WTC11 (cell line): ENCODE measurements around the gene RNF113B. TPM values are rescaled to one million over a fixed set of nuclear protein-coding genes. Genes with fewer than 3 reads are reported as not detected.

ENCODE experiments used
- ATAC-seq: fragments of 200-7000 bp; cut with Tn5 transposase; 2 replicates; pipeline ENCODE4 v1.10.0; 2021; ENCODE audit warnings: mild to moderate bottlenecking, moderate library complexity
- CTCF ChIA-PET: fragments of 300-600 bp; sonication (Branson Sonifier 250); formaldehyde crosslinking; loops from one replicate; lab custom pipeline; 2021; ENCODE audit warnings: antibody characterized with exemption; lab: Charles Lee
- POLR2A ChIA-PET: fragments of 350-600 bp; sonication (Branson Sonifier 250); formaldehyde crosslinking; loops from one replicate; lab custom pipeline; 2021; ENCODE audit warnings: antibody characterized with exemption; lab: Charles Lee
- DNase-seq: peaks from one replicate; pipeline ENCODE4 v3.0.0; 2021; ENCODE audit warnings: low spot score
- H3K27ac Mint-ChIP-seq: 2 replicates; pipeline ENCODE4 v1.8.0; 2021; ENCODE audit warnings: mixed read lengths
- H3K27me3 Mint-ChIP-seq: 2 replicates; pipeline ENCODE4 v1.8.0; 2021; ENCODE audit warnings: low read depth, mild to moderate bottlenecking, moderate library complexity, mixed read lengths
- H3K36me3 Mint-ChIP-seq: 2 replicates; pipeline ENCODE4 v1.8.0; 2021; ENCODE audit warnings: mixed read lengths
- H3K4me1 Mint-ChIP-seq: 2 replicates; pipeline ENCODE4 v1.8.0; 2022; ENCODE audit warnings: mixed read lengths
- H3K4me3 Mint-ChIP-seq: 2 replicates; pipeline ENCODE4 v1.8.0; 2021; ENCODE audit warnings: mild to moderate bottlenecking, moderate library complexity, mixed read lengths
- H3K9me3 Mint-ChIP-seq: 2 replicates; pipeline ENCODE4 v1.8.0; 2021; ENCODE audit warnings: mixed read lengths
- ATF2 ChIP-seq: sonication (generic); formaldehyde crosslinking; IDR thresholded peaks from 2 replicates; pipeline ENCODE4 v1.8.1; 2022; ENCODE audit warnings: low read depth, missing genetic modification reagents, borderline replicate concordance
- CREM ChIP-seq: sonication (generic); formaldehyde crosslinking; IDR thresholded peaks from 2 replicates; pipeline ENCODE4 v1.8.1; 2022; ENCODE audit warnings: mild to moderate bottlenecking, missing genetic modification reagents, moderate library complexity
- CTCF ChIP-seq: fragments of 200-600 bp; IDR thresholded peaks from 2 replicates; pipeline ENCODE4 v1.8.0; 2022; ENCODE audit warnings: antibody characterized with exemption
- E2F5 ChIP-seq: sonication (generic); formaldehyde crosslinking; IDR thresholded peaks from 2 replicates; pipeline ENCODE4 v1.8.1; 2022; ENCODE audit warnings: mild to moderate bottlenecking, moderate library complexity, missing genetic modification reagents
- EMX1 ChIP-seq: fragments of 250-450 bp; sonication (Bioruptor Pico); IDR thresholded peaks from 2 replicates; pipeline ENCODE4 v1.8.0; 2021; ENCODE audit warnings: mild to moderate bottlenecking
- FOXJ3 ChIP-seq: sonication (generic); formaldehyde crosslinking; IDR thresholded peaks from 2 replicates; pipeline ENCODE4 v1.9.0; 2021; ENCODE audit warnings: missing genetic modification reagents, mild to moderate bottlenecking, borderline replicate concordance
- FOXP1 ChIP-seq: sonication (generic); formaldehyde crosslinking; IDR thresholded peaks from 2 replicates; pipeline ENCODE4 v1.8.0; 2022; ENCODE audit warnings: missing genetic modification reagents, mild to moderate bottlenecking, moderate library complexity, borderline replicate concordance
- GABPB1 ChIP-seq: sonication (generic); formaldehyde crosslinking; IDR thresholded peaks from 2 replicates; pipeline ENCODE4 v1.8.1; 2023; ENCODE audit warnings: mild to moderate bottlenecking, missing genetic modification reagents
- IRF2 ChIP-seq: sonication (generic); formaldehyde crosslinking; IDR thresholded peaks from 2 replicates; pipeline ENCODE4 v1.8.0; 2022; ENCODE audit warnings: low read depth, missing genetic modification reagents, borderline replicate concordance
- JUN ChIP-seq: sonication (generic); formaldehyde crosslinking; IDR thresholded peaks from 2 replicates; pipeline ENCODE4 v1.8.0; 2023; ENCODE audit warnings: mild to moderate bottlenecking, missing genetic modification reagents
- PRRX2 ChIP-seq: fragments of 250-450 bp; sonication (Bioruptor Pico); IDR thresholded peaks from 2 replicates; pipeline ENCODE4 v1.8.0; 2021; ENCODE audit warnings: mild to moderate bottlenecking
- RELA ChIP-seq: sonication (generic); formaldehyde crosslinking; IDR thresholded peaks from 2 replicates; pipeline ENCODE4 v1.8.1; 2022; ENCODE audit warnings: missing genetic modification reagents, mild to moderate bottlenecking, borderline replicate concordance
- TCF7 ChIP-seq: sonication (generic); formaldehyde crosslinking; IDR thresholded peaks from 2 replicates; pipeline ENCODE4 v1.8.0; 2022; ENCODE audit warnings: mild to moderate bottlenecking, low read depth, missing genetic modification reagents, moderate library complexity
- TEAD1 ChIP-seq: sonication (generic); formaldehyde crosslinking; IDR thresholded peaks from 2 replicates; pipeline ENCODE4 v1.8.0; 2022; ENCODE audit warnings: mild to moderate bottlenecking, missing genetic modification reagents
- ZNF121 ChIP-seq: sonication (generic); formaldehyde crosslinking; IDR thresholded peaks from 2 replicates; pipeline ENCODE4 v1.8.0; 2023; ENCODE audit warnings: missing genetic modification reagents
- ZNF263 ChIP-seq: sonication (generic); formaldehyde crosslinking; IDR thresholded peaks from 2 replicates; pipeline ENCODE4 v1.8.1; 2022; ENCODE audit warnings: low read depth, mild to moderate bottlenecking, moderate library complexity, missing genetic modification reagents
- total RNA-seq: library from RNA; stranded (reverse); gene quantifications from 3 replicates; pipeline ENCODE4 v1.2.3, GENCODE V29; 2021
- TF ChIP-seq, protein P1 (sequence below): sonication (generic); formaldehyde crosslinking; IDR thresholded peaks from 2 replicates; pipeline ENCODE4 v1.8.1; 2023; ENCODE audit warnings: mild to moderate bottlenecking, missing genetic modification reagents, moderate library complexity
- TF ChIP-seq, protein P2 (sequence below): sonication (generic); formaldehyde crosslinking; IDR thresholded peaks from 2 replicates; pipeline ENCODE4 v1.8.0; 2022; ENCODE audit warnings: mild to moderate bottlenecking, missing genetic modification reagents
- TF ChIP-seq, protein P3 (sequence below): sonication (generic); formaldehyde crosslinking; IDR thresholded peaks from 2 replicates; pipeline ENCODE4 v1.8.1; 2023; ENCODE audit warnings: mild to moderate bottlenecking, missing genetic modification reagents, moderate library complexity
- TF ChIP-seq, protein P4 (sequence below): sonication (generic); formaldehyde crosslinking; IDR thresholded peaks from 2 replicates; pipeline ENCODE4 v1.8.0; 2022; ENCODE audit warnings: missing genetic modification reagents

RNF113B gene
- total RNA-seq, 1 experiment from 2014 or later = not detected

DNA sequence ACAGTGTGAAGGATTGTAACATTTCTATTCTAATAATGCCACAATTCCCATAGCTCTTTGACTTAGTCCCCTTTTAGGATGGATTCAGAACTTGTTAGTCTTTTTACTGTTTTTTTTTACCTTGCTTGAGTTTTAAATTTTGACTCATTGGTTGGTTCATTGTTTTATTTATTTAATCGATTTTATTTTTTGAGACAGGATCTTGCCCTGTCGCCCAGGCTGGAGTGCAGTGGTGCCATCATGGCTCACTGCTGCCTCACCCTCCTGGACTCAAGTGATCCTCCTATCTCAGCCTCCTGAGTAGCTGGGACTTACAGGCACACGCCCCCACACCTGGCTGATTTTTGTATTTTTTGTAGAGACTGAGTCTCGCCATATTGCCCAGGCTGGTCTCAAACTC is 5.1 kb upstream of the RNF113B start:
- TF ChIP-seq, protein P1, sequence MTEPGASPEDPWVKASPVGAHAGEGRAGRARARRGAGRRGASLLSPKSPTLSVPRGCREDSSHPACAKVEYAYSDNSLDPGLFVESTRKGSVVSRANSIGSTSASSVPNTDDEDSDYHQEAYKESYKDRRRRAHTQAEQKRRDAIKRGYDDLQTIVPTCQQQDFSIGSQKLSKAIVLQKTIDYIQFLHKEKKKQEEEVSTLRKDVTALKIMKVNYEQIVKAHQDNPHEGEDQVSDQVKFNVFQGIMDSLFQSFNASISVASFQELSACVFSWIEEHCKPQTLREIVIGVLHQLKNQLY (CRISPR knock-in tag) = no peak
- TF ChIP-seq RELA (CRISPR knock-in tag) (no peak), ZNF121 (0 out of 2 replicates have a peak, but pooled peaks have one; percentile 19), PRRX2 (CRISPR knock-in tag) (no peak)
- TF ChIP-seq, protein P2, sequence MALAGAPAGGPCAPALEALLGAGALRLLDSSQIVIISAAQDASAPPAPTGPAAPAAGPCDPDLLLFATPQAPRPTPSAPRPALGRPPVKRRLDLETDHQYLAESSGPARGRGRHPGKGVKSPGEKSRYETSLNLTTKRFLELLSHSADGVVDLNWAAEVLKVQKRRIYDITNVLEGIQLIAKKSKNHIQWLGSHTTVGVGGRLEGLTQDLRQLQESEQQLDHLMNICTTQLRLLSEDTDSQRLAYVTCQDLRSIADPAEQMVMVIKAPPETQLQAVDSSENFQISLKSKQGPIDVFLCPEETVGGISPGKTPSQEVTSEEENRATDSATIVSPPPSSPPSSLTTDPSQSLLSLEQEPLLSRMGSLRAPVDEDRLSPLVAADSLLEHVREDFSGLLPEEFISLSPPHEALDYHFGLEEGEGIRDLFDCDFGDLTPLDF (CRISPR knock-in tag) = no peak
- TF ChIP-seq, protein P3, sequence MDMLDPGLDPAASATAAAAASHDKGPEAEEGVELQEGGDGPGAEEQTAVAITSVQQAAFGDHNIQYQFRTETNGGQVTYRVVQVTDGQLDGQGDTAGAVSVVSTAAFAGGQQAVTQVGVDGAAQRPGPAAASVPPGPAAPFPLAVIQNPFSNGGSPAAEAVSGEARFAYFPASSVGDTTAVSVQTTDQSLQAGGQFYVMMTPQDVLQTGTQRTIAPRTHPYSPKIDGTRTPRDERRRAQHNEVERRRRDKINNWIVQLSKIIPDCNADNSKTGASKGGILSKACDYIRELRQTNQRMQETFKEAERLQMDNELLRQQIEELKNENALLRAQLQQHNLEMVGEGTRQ (CRISPR knock-in tag) = no peak
- TF ChIP-seq, all 79 proteins: peak for 1
- H3K4me3 Mint-ChIP-seq = no peak overlapping the region
- peaks cover 44% of the 10 kb centered on the region for H3K4me1 Mint-ChIP-seq
- ChIA-PET CTCF (no interaction called here), POLR2A (no interaction called here)
- H3K27me3 Mint-ChIP-seq = no peaks in the 10 kb centered on the region
- peaks cover 8% of the 10 kb centered on the region; the same call in 1 of the 2 replicates for H3K9me3 Mint-ChIP-seq
- H3K36me3 Mint-ChIP-seq = peaks cover 6% of the 10 kb centered on the region
- H3K27ac Mint-ChIP-seq = no peak overlapping the region
- ATAC-seq = no peak
- no peak for DNase-seq

GRCh38 chr13:98181111-98181815 is 4.2 kb upstream of the RNF113B start:
- TF ChIP-seq JUN (CRISPR knock-in tag) = no peak
- no peak for TF ChIP-seq ATF2
- TF ChIP-seq FOXP1 = no peak
- no peak for TF ChIP-seq TEAD1 (CRISPR knock-in tag)
- no peak for TF ChIP-seq ZNF263 (CRISPR knock-in tag)
- TF ChIP-seq E2F5 (CRISPR knock-in tag) = no peak
- TF ChIP-seq, protein P4, sequence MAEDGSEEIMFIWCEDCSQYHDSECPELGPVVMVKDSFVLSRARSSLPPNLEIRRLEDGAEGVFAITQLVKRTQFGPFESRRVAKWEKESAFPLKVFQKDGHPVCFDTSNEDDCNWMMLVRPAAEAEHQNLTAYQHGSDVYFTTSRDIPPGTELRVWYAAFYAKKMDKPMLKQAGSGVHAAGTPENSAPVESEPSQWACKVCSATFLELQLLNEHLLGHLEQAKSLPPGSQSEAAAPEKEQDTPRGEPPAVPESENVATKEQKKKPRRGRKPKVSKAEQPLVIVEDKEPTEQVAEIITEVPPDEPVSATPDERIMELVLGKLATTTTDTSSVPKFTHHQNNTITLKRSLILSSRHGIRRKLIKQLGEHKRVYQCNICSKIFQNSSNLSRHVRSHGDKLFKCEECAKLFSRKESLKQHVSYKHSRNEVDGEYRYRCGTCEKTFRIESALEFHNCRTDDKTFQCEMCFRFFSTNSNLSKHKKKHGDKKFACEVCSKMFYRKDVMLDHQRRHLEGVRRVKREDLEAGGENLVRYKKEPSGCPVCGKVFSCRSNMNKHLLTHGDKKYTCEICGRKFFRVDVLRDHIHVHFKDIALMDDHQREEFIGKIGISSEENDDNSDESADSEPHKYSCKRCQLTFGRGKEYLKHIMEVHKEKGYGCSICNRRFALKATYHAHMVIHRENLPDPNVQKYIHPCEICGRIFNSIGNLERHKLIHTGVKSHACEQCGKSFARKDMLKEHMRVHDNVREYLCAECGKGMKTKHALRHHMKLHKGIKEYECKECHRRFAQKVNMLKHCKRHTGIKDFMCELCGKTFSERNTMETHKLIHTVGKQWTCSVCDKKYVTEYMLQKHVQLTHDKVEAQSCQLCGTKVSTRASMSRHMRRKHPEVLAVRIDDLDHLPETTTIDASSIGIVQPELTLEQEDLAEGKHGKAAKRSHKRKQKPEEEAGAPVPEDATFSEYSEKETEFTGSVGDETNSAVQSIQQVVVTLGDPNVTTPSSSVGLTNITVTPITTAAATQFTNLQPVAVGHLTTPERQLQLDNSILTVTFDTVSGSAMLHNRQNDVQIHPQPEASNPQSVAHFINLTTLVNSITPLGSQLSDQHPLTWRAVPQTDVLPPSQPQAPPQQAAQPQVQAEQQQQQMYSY (CRISPR knock-in tag) = no peak
- TF ChIP-seq EMX1 = no peak
- TF ChIP-seq TCF7 (CRISPR knock-in tag) = no peak
- no peak for TF ChIP-seq FOXJ3 (CRISPR knock-in tag)
- no peak for TF ChIP-seq GABPB1 (CRISPR knock-in tag)
- no peak for TF ChIP-seq CTCF
- no peak for TF ChIP-seq IRF2 (CRISPR knock-in tag)
- no peak for TF ChIP-seq CREM
- DNase-seq (no peak), ATAC-seq (no peak)
- POLR2A ChIA-PET = no interaction called here
- Mint-ChIP-seq H3K4me3 (no peak overlapping the region), H3K27me3 (no peaks in the 10 kb centered on the region), H3K36me3 (peaks cover 6% of the 10 kb centered on the region), H3K27ac (0 out of 2 replicates have a peak overlapping the region, but pooled peaks have one; percentile 22), H3K4me1 (peaks cover 44% of the 10 kb centered on the region), H3K9me3 (peaks cover 5% of the 10 kb centered on the region; the same call in 1 of the 2 replicates)
- CTCF ChIA-PET = no interaction called here
